K562 treated with DMSO at 1 percent for 4 hours (cell line): ENCODE data around the gene OR8B2. TPM values are rescaled to one million over a fixed set of nuclear protein-coding genes. Genes with fewer than 3 reads are reported as not detected.

Experiments used
- total RNA-seq: library from RNA; unstranded; fragments of 300-600 nt; gene quantifications from 2 replicates; pipeline ENCODE4 v1.2.3, GENCODE V29; 2022; ENCODE audit not compliant: insufficient read depth

The OR8B2 gene
- not detected in 2 replicates for total RNA-seq

DNA sequence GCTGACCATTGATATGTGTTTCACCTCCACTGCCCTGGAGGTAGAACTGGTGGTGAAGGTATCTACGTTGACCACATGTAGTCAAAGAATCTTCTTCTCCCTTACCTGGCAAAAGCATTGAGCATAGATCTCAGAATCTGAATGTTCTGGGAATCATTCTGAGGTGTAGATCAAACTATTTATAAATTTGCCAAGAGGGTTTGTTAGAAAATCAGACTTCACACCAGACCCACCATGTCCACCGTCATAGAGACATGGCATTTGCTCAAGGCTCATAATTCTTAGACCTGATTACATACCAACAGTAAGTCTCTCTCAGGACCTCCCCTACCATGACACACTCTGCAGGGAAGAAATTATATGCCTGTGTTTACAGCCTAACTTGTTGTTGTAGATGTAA lies at the start of gene OR8B2:
Gene OR8B2, minus strand, starts transcription at position 101 of the 400 bp plus-strand sequence. CDS start 1,156 bp downstream, outside the sequence.

GRCh38 chr11:124424384-124424921 lies 40.2 kb upstream of the OR8B2 start, which contains the start of gene OR8B4:
OR8B4 (minus strand) TSS chr11:124424871; CDS start chr11:124424871, 0 bp downstream.

GRCh38 chr11:124398924-124399323 lies 14.6 kb upstream of the OR8B2 start, which contains the start of gene OR8B3:
OR8B3 (minus strand) TSS chr11:124399024; CDS start chr11:124397351, 1,673 bp downstream.

Other genes starting within 250 kb of the OR8B2 start
- gene OR10D3, start 201.2 kb downstream of the OR8B2 start, total RNA-seq = not detected in 2 replicates
- gene OR8G1, start 143.4 kb downstream of the OR8B2 start, total RNA-seq = not detected in 2 replicates
- gene OR8G5, start 128.1 kb downstream of the OR8B2 start, total RNA-seq = 3.7 and 4.1 TPM in 2 replicates
- gene OR8D1, start 70.5 kb downstream of the OR8B2 start, total RNA-seq = 0.06 TPM in 1 of 2 replicates, not detected in the other
- not detected in 2 replicates for gene OR8D2, start 64.3 kb downstream of the OR8B2 start, total RNA-seq
- not detected in 2 replicates for gene OR8B3, start 14.5 kb upstream of the OR8B2 start, total RNA-seq
- gene OR8B4, start 40.4 kb upstream of the OR8B2 start, total RNA-seq = not detected in 2 replicates
- not detected in 2 replicates for gene OR8B8, start 61.2 kb upstream of the OR8B2 start, total RNA-seq
- not detected in 2 replicates for gene OR8B12, start 159.2 kb upstream of the OR8B2 start, total RNA-seq
- 0.20 and 0.85 TPM in 2 replicates for gene OR8A1, start 185.5 kb upstream of the OR8B2 start, total RNA-seq
- 1.1 and 1.2 TPM in 2 replicates for gene PANX3, start 226.9 kb upstream of the OR8B2 start, total RNA-seq
- gene TBRG1, start 238.4 kb upstream of the OR8B2 start, total RNA-seq = 27.6 and 32.3 TPM in 2 replicates